Vagina (tissue), 2 donors: Measurements from ENCODE around the gene RPL15. TPM values are rescaled to one million over a fixed set of nuclear protein-coding genes. Genes with fewer than 3 reads are reported as not detected.
"Not testable (repeated sequence)": the region's sequence is repeated elsewhere in the genome, so short reads cannot be mapped to it uniquely, and the experiment has no call there.

Experiments used
- DNase-seq, 2 donors: peaks; one replicate each; pipeline ENCODE4 v3.0.0-alpha.2; 2017; ENCODE audit errors: extremely low spot score in 2 of 2
- H3K27ac ChIP-seq: fragments of 200-600 bp; sonication (generic); one replicate; pipeline ENCODE4 v1.5.1; 2019
- H3K27me3 ChIP-seq: fragments of 200-600 bp; sonication (generic); one replicate; pipeline ENCODE4 v1.5.1; 2019
- H3K36me3 ChIP-seq, 2 donors: fragments of 200-600 bp; sonication (generic); one replicate each; pipeline ENCODE4 v1.5.1; 2017 to 2019
- H3K4me1 ChIP-seq: fragments of 200-600 bp; sonication (generic); one replicate; pipeline ENCODE4 v1.5.1; 2019
- H3K4me3 ChIP-seq, 2 donors: fragments of 200-600 bp; sonication (generic); 1 replicate in 1 of 2; 2 replicates in 1 of 2; pipeline ENCODE4 v1.5.1; 2016 to 2019
- H3K9me3 ChIP-seq: fragments of 200-600 bp; sonication (generic); one replicate; pipeline ENCODE4 v1.5.1; 2019
- POLR2A ChIP-seq, 2 donors: fragments of 450-650 bp; IDR thresholded peaks; one replicate each; pipeline ENCODE4 v1.6.1; 2017; ENCODE audit warnings: antibody characterized with exemption in 2 of 2, mild to moderate bottlenecking in 2 of 2, moderate library complexity in 2 of 2
- POLR2AphosphoS5 ChIP-seq, 2 donors: sonication (generic); formaldehyde crosslinking; IDR thresholded peaks; one replicate each; pipeline ENCODE4 v1.9.0; 2017; ENCODE audit warnings: antibody characterized with exemption in 2 of 2, mild to moderate bottlenecking in 2 of 2, low read depth in 1 of 2; ENCODE audit not compliant: insufficient read depth in 1 of 2
- intact Hi-C: fragments of 100-400 bp; cut with DNase I; formaldehyde crosslinking; loops from one replicate; pipeline ENCODE4 v1.15.1; 2023
- total RNA-seq: library from RNA; depleted of rRNA; stranded (reverse); fragments of >200 nt; gene quantifications from one replicate; pipeline ENCODE4 v1.2.3, GENCODE V29; 2016
- TF ChIP-seq, protein P1 (sequence below), 3 experiments: fragments of 450-650 bp in 2 of 3; fragments of 200-600 bp in 1 of 3; sonication (generic) in 1 of 3; IDR thresholded peaks; one replicate each; pipeline ENCODE4 v1.5.1; 2017 to 2019; ENCODE audit warnings: antibody characterized with exemption in 3 of 3, mild to moderate bottlenecking in 2 of 3, moderate library complexity in 2 of 3

RPL15 gene
- total RNA-seq, 1 donor from 2014 or later = 2,641 TPM

DNA sequence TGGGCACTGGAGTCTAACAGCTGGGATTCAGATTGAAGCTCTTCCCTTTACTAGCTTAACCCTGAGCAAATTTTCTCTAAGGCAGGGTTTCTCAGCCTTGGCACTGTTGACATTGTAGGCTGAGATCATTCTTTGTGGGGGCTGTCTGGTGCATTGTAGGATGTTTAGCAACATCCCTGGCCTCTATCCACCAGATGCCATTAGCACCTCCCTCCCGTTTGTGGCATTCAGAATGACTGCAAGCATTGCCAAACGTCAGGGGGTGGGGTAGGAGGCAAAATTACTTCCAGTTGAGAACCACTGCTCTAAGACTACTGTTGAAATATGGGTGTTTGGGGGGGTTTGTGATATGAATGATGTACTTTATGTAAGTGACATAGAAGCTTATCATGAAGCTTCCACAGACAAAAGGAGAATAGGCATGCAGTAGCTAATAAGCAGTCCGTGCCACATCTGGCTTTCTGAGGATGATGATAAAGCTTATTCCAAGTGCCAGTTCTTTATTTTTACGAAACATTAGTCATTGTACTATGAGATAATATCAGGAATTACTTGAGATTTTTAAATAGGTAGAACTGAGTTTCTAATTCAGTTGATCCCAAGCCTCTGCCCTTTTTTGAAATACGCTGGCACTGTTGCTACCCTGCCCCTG, 39.5 kb upstream of the RPL15 start:
- TF ChIP-seq POLR2A (IDR thresholded peaks at IDR 0.05) = no peak
- TF ChIP-seq, protein P1, sequence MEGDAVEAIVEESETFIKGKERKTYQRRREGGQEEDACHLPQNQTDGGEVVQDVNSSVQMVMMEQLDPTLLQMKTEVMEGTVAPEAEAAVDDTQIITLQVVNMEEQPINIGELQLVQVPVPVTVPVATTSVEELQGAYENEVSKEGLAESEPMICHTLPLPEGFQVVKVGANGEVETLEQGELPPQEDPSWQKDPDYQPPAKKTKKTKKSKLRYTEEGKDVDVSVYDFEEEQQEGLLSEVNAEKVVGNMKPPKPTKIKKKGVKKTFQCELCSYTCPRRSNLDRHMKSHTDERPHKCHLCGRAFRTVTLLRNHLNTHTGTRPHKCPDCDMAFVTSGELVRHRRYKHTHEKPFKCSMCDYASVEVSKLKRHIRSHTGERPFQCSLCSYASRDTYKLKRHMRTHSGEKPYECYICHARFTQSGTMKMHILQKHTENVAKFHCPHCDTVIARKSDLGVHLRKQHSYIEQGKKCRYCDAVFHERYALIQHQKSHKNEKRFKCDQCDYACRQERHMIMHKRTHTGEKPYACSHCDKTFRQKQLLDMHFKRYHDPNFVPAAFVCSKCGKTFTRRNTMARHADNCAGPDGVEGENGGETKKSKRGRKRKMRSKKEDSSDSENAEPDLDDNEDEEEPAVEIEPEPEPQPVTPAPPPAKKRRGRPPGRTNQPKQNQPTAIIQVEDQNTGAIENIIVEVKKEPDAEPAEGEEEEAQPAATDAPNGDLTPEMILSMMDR (IDR thresholded peaks at IDR 0.05) = no peak
- TF ChIP-seq POLR2AphosphoS5 (IDR thresholded peaks at IDR 0.05; ENCODE audit: insufficient read depth in 1 of 2, low read depth in 1 of 2) = no peak
- intact Hi-C loops = no loop called here
- no peak overlapping the region for H3K27ac ChIP-seq
- no peak for DNase-seq
- H3K4me1 ChIP-seq = peaks cover 49% of the 10 kb centered on the region
- H3K36me3 ChIP-seq = no peaks in the 10 kb centered on the region
- no peak overlapping the region for H3K4me3 ChIP-seq
- no peaks in the 10 kb centered on the region for H3K27me3 ChIP-seq
- no peaks in the 10 kb centered on the region for H3K9me3 ChIP-seq

DNA sequence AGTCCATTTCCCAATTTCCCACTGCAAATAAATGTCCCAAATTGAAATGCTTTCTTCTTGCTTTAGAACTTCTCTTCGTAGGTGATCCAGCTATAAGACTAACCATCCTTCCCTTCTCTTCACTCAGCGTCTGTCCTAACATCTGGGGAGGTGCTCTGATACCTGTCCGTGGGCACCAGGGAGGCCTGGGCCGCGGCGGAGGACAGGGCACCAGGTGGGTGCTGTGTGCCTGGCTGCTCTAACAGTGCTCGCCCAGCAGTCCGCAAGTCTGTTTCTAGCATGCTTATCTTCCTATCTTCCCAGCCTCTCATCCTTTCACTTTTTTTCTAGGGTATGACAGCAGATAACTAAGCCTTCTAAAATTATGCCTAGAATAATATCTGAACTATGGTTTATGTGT, 37.4 kb upstream of the RPL15 start:
- DNase-seq = no peak
- no peaks in the 10 kb centered on the region for H3K9me3 ChIP-seq
- H3K27ac ChIP-seq = no peak overlapping the region
- H3K4me1 ChIP-seq = peaks cover 36% of the 10 kb centered on the region
- TF ChIP-seq, protein P1 (IDR thresholded peaks at IDR 0.05) = no peak
- TF ChIP-seq POLR2AphosphoS5 (IDR thresholded peaks at IDR 0.05; ENCODE audit: insufficient read depth in 1 of 2, low read depth in 1 of 2) = no peak
- TF ChIP-seq POLR2A (IDR thresholded peaks at IDR 0.05) = no peak
- intact Hi-C loops = no loop called here
- no peak overlapping the region for H3K4me3 ChIP-seq
- H3K36me3 ChIP-seq = no peaks in the 10 kb centered on the region
- H3K27me3 ChIP-seq = no peaks in the 10 kb centered on the region

DNA sequence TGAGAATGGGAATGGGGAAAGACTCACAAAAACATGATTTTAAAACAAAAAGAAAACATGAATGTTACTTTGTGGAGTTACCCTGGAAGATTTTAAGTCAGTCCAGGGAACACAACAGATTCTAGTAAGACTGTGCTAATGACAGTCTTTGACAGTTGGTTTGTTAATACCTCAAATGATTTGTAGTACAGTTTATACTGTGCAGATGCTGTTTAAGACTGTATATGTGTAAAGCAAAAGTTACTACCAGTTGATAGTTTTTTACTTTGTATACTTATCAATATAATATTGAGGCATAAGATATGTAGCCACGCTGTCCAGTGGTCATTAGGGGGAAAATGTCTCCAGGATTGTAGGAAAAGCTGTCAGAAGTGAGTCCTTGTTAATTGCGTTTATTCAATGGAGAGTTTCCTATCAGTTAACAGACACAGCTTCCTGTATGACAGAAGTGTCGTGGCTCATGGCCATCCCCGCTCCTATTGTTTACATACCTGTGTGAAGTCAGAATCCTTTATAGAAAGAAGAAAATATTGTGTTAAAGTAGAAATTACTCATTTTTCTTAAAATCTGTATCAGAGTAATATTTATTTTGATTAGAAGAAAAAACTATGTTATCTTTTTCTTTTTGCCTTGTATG, 36.1 kb upstream of the RPL15 start:
- Histone ChIP-seq H3K4me3 (no peak overlapping the region), H3K36me3 (no peaks in the 10 kb centered on the region), H3K9me3 (no peaks in the 10 kb centered on the region), H3K4me1 (peaks cover 26% of the 10 kb centered on the region), H3K27ac (no peak overlapping the region), H3K27me3 (no peaks in the 10 kb centered on the region)
- no peak for DNase-seq
- intact Hi-C loops = no loop called here
- no peak for TF ChIP-seq POLR2AphosphoS5 (IDR thresholded peaks at IDR 0.05; ENCODE audit: insufficient read depth in 1 of 2, low read depth in 1 of 2)
- no peak for TF ChIP-seq POLR2A (IDR thresholded peaks at IDR 0.05)
- TF ChIP-seq, protein P1 (IDR thresholded peaks at IDR 0.05) = no peak

DNA sequence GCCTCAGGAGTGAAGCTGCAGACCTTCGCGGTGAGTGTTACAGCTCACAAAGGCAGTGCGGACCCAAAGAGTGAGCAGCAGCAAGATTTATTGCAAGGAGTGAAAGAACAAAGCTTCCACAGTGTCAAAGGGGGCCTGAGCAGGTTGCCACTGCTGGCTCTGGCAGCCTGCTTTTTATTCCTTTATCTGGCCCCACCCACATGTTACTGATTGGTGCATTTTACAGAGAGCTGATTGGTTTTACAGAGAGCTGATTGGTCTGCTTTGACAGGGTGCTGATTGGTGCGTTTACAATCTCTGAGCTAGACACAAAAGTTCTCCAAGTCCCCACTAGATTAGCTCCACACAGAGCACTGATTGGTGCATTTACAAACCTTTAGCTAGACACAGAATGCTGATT, 34.9 kb upstream of the RPL15 start:
- intact Hi-C loops, H3K36me3 ChIP-seq, H3K27me3 ChIP-seq, H3K9me3 ChIP-seq, H3K27ac ChIP-seq, DNase-seq, H3K4me3 ChIP-seq: not testable (repeated sequence)
- peaks cover 15% of the 10 kb centered on the region for H3K4me1 ChIP-seq

DNA sequence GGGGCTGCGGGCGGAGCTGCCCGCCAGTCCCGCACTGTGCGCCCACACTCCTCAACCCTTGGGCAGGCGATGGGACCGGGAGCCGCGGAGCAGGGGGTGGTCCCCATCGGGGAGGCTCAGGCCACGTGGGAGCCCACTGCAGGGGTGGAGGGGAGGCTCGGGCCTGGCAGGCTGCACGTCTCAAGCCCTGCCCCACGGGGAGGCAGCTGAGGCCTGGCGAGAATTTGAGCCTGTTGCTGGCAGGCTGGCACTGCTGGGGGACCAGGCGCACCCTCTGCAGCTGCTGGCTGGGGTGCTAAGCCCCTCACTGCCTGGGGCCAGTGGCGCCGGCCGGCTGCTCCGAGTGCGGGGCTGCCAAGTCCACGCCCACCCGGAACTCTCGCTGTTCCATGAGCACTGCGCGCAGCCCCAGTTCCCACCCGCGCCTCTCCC, 34.4 kb upstream of the RPL15 start:
- no peaks in the 10 kb centered on the region for H3K27me3 ChIP-seq
- H3K27ac ChIP-seq = no peak overlapping the region
- intact Hi-C loops = no loop called here
- DNase-seq = no peak
- H3K4me3 ChIP-seq = no peak overlapping the region
- H3K36me3 ChIP-seq = no peaks in the 10 kb centered on the region
- TF ChIP-seq, protein P1 (IDR thresholded peaks at IDR 0.05) = no peak
- TF ChIP-seq POLR2AphosphoS5 (IDR thresholded peaks at IDR 0.05; ENCODE audit: insufficient read depth in 1 of 2, low read depth in 1 of 2) (no peak), POLR2A (IDR thresholded peaks at IDR 0.05) (no peak)
- no peaks in the 10 kb centered on the region for H3K9me3 ChIP-seq
- H3K4me1 ChIP-seq = peaks cover 10% of the 10 kb centered on the region
